CD14-positive monocyte (primary cell): ENCODE data around the gene ZNF292. TPM values are rescaled to one million over a fixed set of nuclear protein-coding genes. Genes with fewer than 3 reads are reported as not detected.

Experiments
- DNase-seq, 3 donors: peaks; one replicate each; pipeline ENCODE4 v3.0.0-alpha.2; 2011 to 2022
- H2AFZ ChIP-seq: 2 replicates; pipeline ENCODE4 v1.6.0; 2012; ENCODE audit warnings: mild to moderate bottlenecking, low read depth, low read length, inconsistent platforms; ENCODE audit not compliant: insufficient read depth, poor library complexity, severe bottlenecking
- H3K27ac ChIP-seq, 2 donors: 1 replicate in 1 of 2; 2 replicates in 1 of 2; pipeline ENCODE4 v1.5.1; 2012 to 2013; ENCODE audit warnings: low read length in 2 of 2, control low read depth in 1 of 2, inconsistent platforms in 1 of 2, low read depth in 1 of 2, mild to moderate bottlenecking in 1 of 2
- H3K27me3 ChIP-seq, 2 donors: one replicate each; pipeline versions ENCODE4 v1.6.0 to v1.6.1; 2011 to 2013; ENCODE audit warnings: low read length in 2 of 2; ENCODE audit not compliant: control insufficient read depth in 2 of 2, insufficient read depth in 2 of 2
- H3K36me3 ChIP-seq, 2 donors: replicated peaks in 1 of 2; 1 replicate in 1 of 2; 2 replicates in 1 of 2; pipeline versions ENCODE4 v1.5.1 to v1.6.1; 2012 to 2013; ENCODE audit warnings: low read length in 2 of 2, control low read depth in 1 of 2, inconsistent platforms in 1 of 2, mild to moderate bottlenecking in 1 of 2; ENCODE audit not compliant: insufficient read depth in 2 of 2, control insufficient read depth in 1 of 2
- H3K4me1 ChIP-seq, 2 donors: 1 replicate in 1 of 2; 2 replicates in 1 of 2; pipeline versions ENCODE4 v1.5.1 to v1.6.1; 2012 to 2013; ENCODE audit warnings: low read length in 2 of 2, control low read depth in 1 of 2, inconsistent platforms in 1 of 2, mild to moderate bottlenecking in 1 of 2, moderate library complexity in 1 of 2; ENCODE audit not compliant: insufficient read depth in 2 of 2, control insufficient read depth in 1 of 2
- H3K4me2 ChIP-seq: replicated peaks from 2 replicates; pipeline ENCODE3; 2012; ENCODE audit warnings: low read length, moderate library complexity, mild to moderate bottlenecking; ENCODE audit not compliant: poor library complexity, severe bottlenecking; ENCODE audit errors: extremely low read depth
- H3K4me3 ChIP-seq, 3 experiments: fragments of 200-600 bp in 1 of 3; sonication (generic) in 1 of 3; replicated peaks in 1 of 3; 1 replicate in 2 of 3; 2 replicates in 1 of 3; pipeline ENCODE4 v1.5.1; 2011 to 2013; ENCODE audit warnings: low read length in 3 of 3, mild to moderate bottlenecking in 3 of 3, control low read depth in 2 of 3, low read depth in 2 of 3, inconsistent platforms in 1 of 3, moderate library complexity in 1 of 3
- H3K79me2 ChIP-seq: 2 replicates; pipeline ENCODE4 v1.6.0; 2012; ENCODE audit warnings: mild to moderate bottlenecking, control low read depth, inconsistent platforms, low read length, moderate library complexity; ENCODE audit not compliant: insufficient read depth
- H3K9ac ChIP-seq: 2 replicates; pipeline ENCODE4 v1.6.0; 2017; ENCODE audit warnings: low read length, mild to moderate bottlenecking; ENCODE audit not compliant: insufficient read depth, poor library complexity, severe bottlenecking
- H3K9me3 ChIP-seq, 2 donors: replicated peaks in 1 of 2; 1 replicate in 1 of 2; 2 replicates in 1 of 2; pipeline versions ENCODE4 v1.5.1 to v1.6.1; 2012 to 2013; ENCODE audit warnings: low read length in 2 of 2, control low read depth in 1 of 2; ENCODE audit not compliant: control insufficient read depth in 1 of 2, insufficient read depth in 1 of 2
- H4K20me1 ChIP-seq: 2 replicates; pipeline ENCODE4 v1.6.0; 2012; ENCODE audit warnings: mild to moderate bottlenecking, low read length, control low read depth, moderate library complexity; ENCODE audit not compliant: insufficient read depth
- H3K27ac Mint-ChIP-seq, 7 donors: one replicate each; pipeline ENCODE4 v1.8.0; 2020; ENCODE audit warnings: mild to moderate bottlenecking in 7 of 7, mixed read lengths in 7 of 7, moderate library complexity in 6 of 7, inconsistent platforms in 2 of 7
- H3K27me3 Mint-ChIP-seq, 3 donors: one replicate each; pipeline ENCODE4 v1.8.0; 2021 to 2022; ENCODE audit warnings: low read depth in 3 of 3, mild to moderate bottlenecking in 3 of 3, mixed read lengths in 3 of 3, moderate library complexity in 3 of 3, inconsistent platforms in 1 of 3
- H3K36me3 Mint-ChIP-seq, 2 donors: one replicate each; pipeline ENCODE4 v1.8.0; 2020; ENCODE audit warnings: mixed read lengths in 2 of 2, inconsistent platforms in 1 of 2, mild to moderate bottlenecking in 1 of 2
- H3K4me1 Mint-ChIP-seq: one replicate; pipeline ENCODE4 v1.8.0; 2020; ENCODE audit warnings: mild to moderate bottlenecking, mixed read lengths
- H3K4me3 Mint-ChIP-seq, 2 donors: one replicate each; pipeline ENCODE4 v1.8.0; 2020; ENCODE audit warnings: mild to moderate bottlenecking in 2 of 2, mixed read lengths in 2 of 2, moderate library complexity in 1 of 2
- H3K9me3 Mint-ChIP-seq, 7 donors: one replicate each; pipeline ENCODE4 v1.8.0; 2020 to 2022; ENCODE audit warnings: mixed read lengths in 7 of 7, mild to moderate bottlenecking in 6 of 7, moderate library complexity in 6 of 7, inconsistent platforms in 2 of 7
- WGBS: methylation state at CpG from one replicate; pipeline ENCODE4 v1.1.5; 2013; ENCODE audit warnings: missing lambda C conversion rate; ENCODE audit not compliant: insufficient coverage; 5-methylcytosine and 5-hydroxymethylcytosine counted together
- intact Hi-C, 2 donors: fragments of 100-400 bp; cut with micrococcal nuclease; formaldehyde crosslinking; loops; one replicate each; pipeline versions ENCODE4 v1.15.0 to v1.15.1; 2023
- polyA plus RNA-seq, 3 donors: library from polyadenylated mRNA; depleted of rRNA in 1 of 3; unstranded in 2 of 3; stranded (reverse) in 1 of 3; fragments of 300-500 nt in 2 of 3; fragments of >200 nt in 1 of 3; fragmentation: Illumina TruSeq in 2 of 3; gene quantifications; 1 replicate in 2 of 3; 2 replicates in 1 of 3; pipeline ENCODE4 v1.2.3, GENCODE V29; 2012 to 2021
- TF ChIP-seq, protein P1 (sequence below): fragments of 200-600 bp; IDR thresholded peaks from one replicate; pipeline ENCODE4 v1.8.0; 2022; ENCODE audit warnings: antibody characterized with exemption, mild to moderate bottlenecking

Gene ZNF292
- polyA plus RNA-seq, 3 donors, result 4.8 to 7.7 (median 7.6) TPM

DNA sequence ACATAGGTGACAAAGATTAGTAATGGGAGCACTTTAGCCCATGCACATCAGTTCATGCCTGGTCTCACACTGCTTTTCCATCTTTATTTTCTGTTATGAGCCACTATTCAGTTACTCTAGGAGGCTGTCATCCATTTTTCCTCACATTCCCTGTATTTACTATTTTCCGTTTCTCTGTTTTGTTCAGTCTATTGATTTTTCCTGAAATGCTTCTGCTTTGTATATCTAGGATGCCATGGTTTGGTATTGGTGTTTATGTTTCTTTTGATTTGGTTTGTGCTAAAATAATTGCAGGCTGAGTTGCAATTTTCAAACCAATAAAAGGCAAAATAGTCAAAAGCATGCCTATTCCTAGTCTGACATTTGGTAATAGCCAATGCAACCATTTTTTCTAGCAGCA is 28.9 kb upstream of the ZNF292 start:
- Histone ChIP-seq H3K36me3 (no peaks in the 10 kb centered on the region), H4K20me1 (no peaks in the 10 kb centered on the region), H3K27me3 (peaks cover 0 to 16% of the 10 kb centered on the region in 2 donors), H3K9ac (no peak overlapping the region), H3K9me3 (peaks cover 8 to 9% of the 10 kb centered on the region in 2 donors), H3K79me2 (no peaks in the 10 kb centered on the region), H2AFZ (no peak overlapping the region), H3K4me1 (no peaks in the 10 kb centered on the region), H3K27ac (no peak overlapping the region), H3K4me2 (no peak overlapping the region), H3K4me3 (no peak overlapping the region)
- no CpG with 5 or more reads among the region's 1 CpG for WGBS
- intact Hi-C loops, result no loop called here
- TF ChIP-seq, protein P1, sequence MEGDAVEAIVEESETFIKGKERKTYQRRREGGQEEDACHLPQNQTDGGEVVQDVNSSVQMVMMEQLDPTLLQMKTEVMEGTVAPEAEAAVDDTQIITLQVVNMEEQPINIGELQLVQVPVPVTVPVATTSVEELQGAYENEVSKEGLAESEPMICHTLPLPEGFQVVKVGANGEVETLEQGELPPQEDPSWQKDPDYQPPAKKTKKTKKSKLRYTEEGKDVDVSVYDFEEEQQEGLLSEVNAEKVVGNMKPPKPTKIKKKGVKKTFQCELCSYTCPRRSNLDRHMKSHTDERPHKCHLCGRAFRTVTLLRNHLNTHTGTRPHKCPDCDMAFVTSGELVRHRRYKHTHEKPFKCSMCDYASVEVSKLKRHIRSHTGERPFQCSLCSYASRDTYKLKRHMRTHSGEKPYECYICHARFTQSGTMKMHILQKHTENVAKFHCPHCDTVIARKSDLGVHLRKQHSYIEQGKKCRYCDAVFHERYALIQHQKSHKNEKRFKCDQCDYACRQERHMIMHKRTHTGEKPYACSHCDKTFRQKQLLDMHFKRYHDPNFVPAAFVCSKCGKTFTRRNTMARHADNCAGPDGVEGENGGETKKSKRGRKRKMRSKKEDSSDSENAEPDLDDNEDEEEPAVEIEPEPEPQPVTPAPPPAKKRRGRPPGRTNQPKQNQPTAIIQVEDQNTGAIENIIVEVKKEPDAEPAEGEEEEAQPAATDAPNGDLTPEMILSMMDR, result no peak
- H3K4me3 Mint-ChIP-seq, result no peak overlapping the region
- H3K9me3 Mint-ChIP-seq, result peaks cover 5 to 13% (median 11%) of the 10 kb centered on the region in 7 donors
- no peak for DNase-seq
- peaks cover 0 to 4% of the 10 kb centered on the region in 2 donors for H3K36me3 Mint-ChIP-seq
- H3K27me3 Mint-ChIP-seq, result peaks cover 4 to 13% (median 13%) of the 10 kb centered on the region in 3 donors
- H3K27ac Mint-ChIP-seq, result no peak overlapping the region
- peaks cover 5% of the 10 kb centered on the region for H3K4me1 Mint-ChIP-seq

DNA sequence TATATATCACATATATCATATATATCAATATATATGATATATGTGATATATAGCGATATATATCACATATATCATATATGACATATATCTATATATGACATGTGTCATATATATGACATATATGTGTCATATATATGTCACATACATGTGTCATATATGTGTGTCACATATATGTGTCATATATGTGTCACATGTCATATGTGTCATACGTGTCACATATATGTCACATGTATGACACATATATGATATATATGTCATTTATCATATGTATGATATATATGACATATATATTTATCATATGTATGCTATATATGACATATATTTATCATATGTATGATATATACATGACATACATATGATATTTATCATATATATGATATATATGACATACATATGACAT is 27.6 kb upstream of the ZNF292 start:
- H3K79me2 ChIP-seq, result no peaks in the 10 kb centered on the region
- WGBS, result no CpG with 5 or more reads among the region's 2 CpGs
- no peak overlapping the region for H3K4me3 Mint-ChIP-seq
- no peak overlapping the region for H3K9ac ChIP-seq
- H3K4me1 Mint-ChIP-seq, result peaks cover 5% of the 10 kb centered on the region
- H2AFZ ChIP-seq, result no peak overlapping the region
- intact Hi-C loops, result no loop called here
- no peaks in the 10 kb centered on the region for H3K4me1 ChIP-seq
- H3K27me3 Mint-ChIP-seq, result peaks cover 2 to 8% (median 5%) of the 10 kb centered on the region in 3 donors
- H4K20me1 ChIP-seq, result no peaks in the 10 kb centered on the region
- peaks cover 0 to 2% of the 10 kb centered on the region in 2 donors for H3K36me3 Mint-ChIP-seq
- H3K36me3 ChIP-seq, result no peaks in the 10 kb centered on the region
- H3K27me3 ChIP-seq, result peaks cover 0 to 8% of the 10 kb centered on the region in 2 donors
- TF ChIP-seq, protein P1, result no peak
- H3K4me3 ChIP-seq, result no peak overlapping the region
- no peak overlapping the region for H3K27ac Mint-ChIP-seq
- H3K27ac ChIP-seq, result no peak overlapping the region
- DNase-seq, result no peak
- peaks cover 0 to 6% (median 3%) of the 10 kb centered on the region in 7 donors for H3K9me3 Mint-ChIP-seq
- no peak overlapping the region for H3K4me2 ChIP-seq
- no peaks in the 10 kb centered on the region for H3K9me3 ChIP-seq
